GM18505 (cell line): Measurements from ENCODE around the gene PIGBOS1.
"Not testable (repeated sequence)": the region's sequence is repeated elsewhere in the genome, so short reads cannot be mapped to it uniquely, and the experiment has no call there.

Source experiments
- ATAC-seq: cut with Tn5 transposase; IDR thresholded peaks from one replicate; pipeline ENCODE4 v1.9.1; 2021; ENCODE audit not compliant: unreplicated experiment
- POLR2A ChIP-seq: IDR thresholded peaks from 4 replicates; pipeline ENCODE4 v1.6.1; 2011; ENCODE audit warnings: borderline replicate concordance; ENCODE audit not compliant: insufficient read depth, insufficient read length; ENCODE audit errors: extremely low read depth

The PIGBOS1 gene

DNA sequence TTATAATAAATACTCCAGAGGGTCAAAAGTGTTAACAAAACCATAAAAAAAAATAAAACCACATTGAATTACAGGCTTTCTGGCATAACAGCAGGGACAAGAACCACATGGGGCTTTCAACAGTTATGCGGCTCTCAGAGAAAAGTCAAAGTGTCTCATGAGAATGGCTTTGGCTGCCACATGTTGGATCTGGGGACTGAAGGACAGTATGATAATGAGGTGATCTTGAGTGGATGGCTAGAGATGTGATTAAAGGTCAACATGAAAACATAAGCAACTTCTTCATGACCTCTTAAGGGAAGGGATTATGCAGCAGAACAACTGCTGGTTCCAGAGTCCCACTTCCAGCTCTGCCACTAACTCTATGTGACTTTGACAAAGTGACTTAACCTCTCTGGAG, 34.5 kb downstream of the PIGBOS1 start:
- no peak for TF ChIP-seq POLR2A
- no peak for ATAC-seq

GRCh38 chr15:55283379-55284147, 35.4 kb downstream of the PIGBOS1 start:
- TF ChIP-seq POLR2A, result no peak
- ATAC-seq, result no peak

DNA sequence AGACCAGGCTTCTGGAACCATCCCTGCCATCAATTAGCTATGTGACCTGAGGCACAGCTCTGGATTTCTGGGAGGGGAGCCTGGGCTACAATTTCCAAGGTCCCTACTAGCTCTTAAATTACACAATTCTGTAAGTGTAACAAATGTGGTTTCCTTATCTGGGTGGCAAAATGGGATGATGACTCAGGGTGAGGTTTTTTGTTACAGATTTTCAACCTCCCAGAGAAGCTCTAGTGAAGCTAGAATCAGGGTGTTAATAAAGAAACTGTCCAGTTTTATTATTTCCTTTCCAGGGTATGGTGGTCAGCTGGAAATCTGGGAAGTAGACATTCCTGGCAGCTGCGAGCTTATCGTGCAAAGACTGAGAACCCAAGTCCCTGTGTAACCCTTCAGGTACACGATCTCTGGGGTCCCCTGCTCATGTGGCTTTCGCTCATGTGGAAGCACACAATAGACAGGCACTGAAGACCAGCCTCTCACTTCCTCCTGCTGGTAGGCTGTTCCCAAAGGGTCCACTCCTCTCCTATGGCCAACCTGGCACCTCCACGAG, 36.6 kb downstream of the PIGBOS1 start:
- ATAC-seq, result no peak
- TF ChIP-seq POLR2A, result no peak

- no peak for ATAC-seq
Measured at GRCh38 chr15:55281517-55282228, 37.2 kb downstream of the PIGBOS1 start.

GRCh38 chr15:55280589-55280988, 38.3 kb downstream of the PIGBOS1 start:
- ATAC-seq, result not testable (repeated sequence)

More at GRCh38 chr15:55281517-55282228, 37.2 kb downstream of the PIGBOS1 start:
- no peak for TF ChIP-seq POLR2A

DNA sequence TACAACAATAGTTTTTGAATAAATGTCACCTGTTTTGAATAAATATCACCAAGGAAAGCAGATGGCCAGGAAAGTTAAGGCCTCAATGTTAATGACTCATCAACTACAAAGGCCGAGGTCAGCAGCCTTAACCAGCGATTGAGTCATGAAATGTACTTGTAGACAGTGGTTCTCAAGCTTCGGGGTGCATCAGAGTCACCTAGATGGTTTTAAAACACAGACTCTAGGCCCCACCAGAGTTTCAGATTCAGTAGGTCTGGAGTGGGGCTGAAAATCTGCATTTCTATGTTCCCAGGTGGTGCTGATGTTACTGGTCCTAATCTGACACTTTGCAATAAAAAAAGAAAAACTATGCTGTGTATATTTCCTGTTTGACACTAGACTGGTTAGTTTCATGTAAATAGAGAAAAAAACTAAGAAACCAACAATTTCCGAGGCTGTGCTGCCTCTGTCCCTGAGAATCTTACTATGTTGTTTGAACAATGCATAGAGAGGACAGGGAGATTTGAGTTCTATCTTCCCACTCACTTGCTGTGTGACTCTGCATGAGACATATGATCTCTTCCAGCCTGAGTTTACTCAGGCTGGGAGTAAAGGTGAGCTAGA, 39.1 kb downstream of the PIGBOS1 start:
- ATAC-seq, result peak; percentile 83
- no peak for TF ChIP-seq POLR2A

DNA sequence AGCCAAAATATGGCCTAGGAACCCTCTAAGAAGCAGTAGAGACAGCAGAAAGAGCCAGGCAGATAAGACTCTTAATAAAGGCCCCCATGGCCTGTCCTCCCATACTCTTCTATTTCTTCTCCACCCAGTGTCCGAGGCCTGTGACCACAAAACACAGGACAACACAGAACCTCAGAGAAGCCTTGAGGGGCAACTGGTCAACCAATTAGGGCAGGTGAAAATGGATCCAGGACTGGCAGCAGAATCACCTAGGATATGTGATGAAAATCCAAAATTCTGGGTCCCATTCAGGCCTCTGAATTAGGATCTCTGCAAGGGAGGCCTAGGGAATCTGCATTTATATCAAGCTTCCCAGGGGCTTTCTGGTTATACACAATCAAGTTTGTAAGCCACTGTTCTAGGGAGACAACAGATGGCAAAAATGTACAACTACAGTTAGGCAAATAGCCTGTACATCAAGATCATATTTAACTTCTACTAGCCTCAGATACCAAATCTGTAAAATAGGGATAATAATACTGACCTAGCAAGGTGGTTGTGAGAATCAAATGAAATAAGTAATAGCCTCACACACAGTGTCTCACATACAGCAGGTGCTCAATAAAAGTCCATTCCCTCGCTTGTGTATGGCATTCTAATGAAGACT, 39.7 kb downstream of the PIGBOS1 start:
- no peak for ATAC-seq
- no peak for TF ChIP-seq POLR2A

DNA sequence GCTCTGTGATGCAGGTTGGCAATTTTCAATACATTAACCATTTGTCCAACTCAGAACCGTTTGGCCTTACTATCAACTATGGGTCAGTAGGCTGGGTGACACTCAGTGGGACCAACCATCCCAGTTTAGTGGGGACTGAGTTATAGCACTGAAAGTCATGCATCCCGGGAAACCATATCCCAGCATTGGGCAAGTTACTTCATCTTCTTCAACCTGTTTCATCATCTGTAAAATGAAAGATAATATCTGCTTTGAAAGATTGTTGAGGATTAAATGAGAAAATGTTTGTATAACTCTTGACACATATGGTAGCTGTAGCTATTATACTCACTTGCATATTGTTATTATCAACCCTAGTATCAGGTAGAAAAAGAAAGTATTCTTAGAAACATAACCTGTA, 41.2 kb downstream of the PIGBOS1 start:
- no peak for ATAC-seq
- no peak for TF ChIP-seq POLR2A

DNA sequence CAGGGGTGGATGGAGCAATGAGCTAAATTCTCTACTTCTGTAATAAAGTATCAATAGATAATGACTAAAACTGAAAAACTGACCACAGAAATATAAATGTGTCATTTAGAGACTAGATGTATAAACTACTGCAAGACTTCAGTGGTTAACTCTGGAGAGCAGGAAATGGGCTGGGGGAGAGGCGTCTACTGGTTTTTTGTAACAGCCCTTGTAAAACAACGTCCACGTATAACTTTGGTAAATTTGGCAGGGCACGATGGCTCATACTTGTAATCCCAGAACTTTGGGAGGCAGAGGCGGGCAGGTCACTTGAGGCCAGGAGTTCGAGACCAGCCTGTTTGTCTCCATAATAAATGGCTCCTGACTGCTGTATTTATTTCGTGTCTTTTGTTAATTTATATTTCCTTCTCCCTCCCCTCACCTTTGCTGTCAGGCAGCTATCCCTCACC, 41.8 kb downstream of the PIGBOS1 start:
- no peak for TF ChIP-seq POLR2A
- ATAC-seq, result peak; percentile 46

DNA sequence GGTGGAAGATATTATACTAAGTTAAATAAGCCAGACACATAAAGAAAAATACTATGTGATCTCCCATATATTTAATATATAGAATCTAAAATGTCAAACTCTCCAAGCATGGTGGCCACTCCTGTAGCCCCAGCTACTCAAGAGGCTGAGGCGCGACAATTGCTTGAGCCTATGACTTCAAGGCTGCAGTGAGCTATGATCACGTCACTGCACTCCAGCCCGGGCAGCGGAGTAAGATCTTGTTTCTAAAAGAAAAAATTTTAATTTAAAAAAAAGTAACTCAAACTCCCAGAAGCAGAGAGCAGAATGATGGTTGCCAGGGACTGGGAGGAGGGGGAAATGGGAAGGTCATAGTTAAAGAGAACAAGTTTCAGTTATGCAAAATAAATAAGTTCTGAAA, 42.6 kb downstream of the PIGBOS1 start:
- ATAC-seq, result no peak
- TF ChIP-seq POLR2A, result no peak

DNA sequence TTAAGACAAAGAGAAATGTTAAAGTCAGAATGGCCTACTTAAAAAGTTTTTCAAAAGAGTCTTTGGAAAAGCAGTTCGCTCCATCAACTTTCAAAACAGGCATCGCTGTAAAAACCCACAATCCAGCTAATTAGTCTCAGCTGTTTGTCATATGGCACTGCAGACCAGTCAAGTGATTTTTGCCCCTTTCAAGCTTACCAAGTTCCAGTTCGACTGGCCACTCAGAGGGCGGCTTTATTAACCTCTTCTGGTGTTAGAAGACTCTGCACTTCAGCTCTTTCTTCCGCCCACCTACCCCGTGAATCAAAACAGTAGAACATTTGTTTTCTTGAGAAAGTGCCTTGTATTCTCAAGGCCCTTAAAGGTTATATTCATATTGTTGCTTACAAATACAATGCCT, 48.6 kb downstream of the PIGBOS1 start:
- no peak for ATAC-seq
- TF ChIP-seq POLR2A, result no peak

DNA sequence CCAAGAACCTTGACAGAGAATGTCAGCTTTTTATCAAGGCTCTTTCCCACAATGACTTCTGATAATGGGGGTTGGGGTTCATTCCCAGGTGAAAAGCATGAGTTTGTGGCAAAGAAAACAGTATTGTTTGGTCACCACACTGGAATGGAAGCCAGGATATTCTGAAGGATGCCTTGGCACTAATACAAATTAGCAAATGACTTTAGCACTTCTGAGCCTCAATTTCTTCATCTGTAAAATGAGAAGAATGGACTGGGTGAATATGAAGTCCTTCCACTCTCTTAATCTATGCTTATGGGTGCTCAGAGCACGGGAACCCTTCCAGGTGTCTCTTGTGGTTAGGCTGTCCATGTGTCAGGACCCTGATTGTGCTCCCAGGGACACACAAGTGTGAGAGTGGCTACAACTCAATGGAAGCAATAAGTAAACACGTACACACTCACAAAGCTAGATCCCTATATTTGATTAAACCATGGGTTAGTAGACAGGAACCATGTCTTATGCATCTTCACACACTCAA, 50.7 kb downstream of the PIGBOS1 start:
- ATAC-seq, result no peak
- no peak for TF ChIP-seq POLR2A
